ENCODE measurements around the gene SYT15. TPM values are rescaled to one million over a fixed set of nuclear protein-coding genes. Genes with fewer than 3 reads are reported as not detected.

SYT15 gene
- total RNA-seq, 1 experiment from 2014 or later, result 0.28 TPM

DNA sequence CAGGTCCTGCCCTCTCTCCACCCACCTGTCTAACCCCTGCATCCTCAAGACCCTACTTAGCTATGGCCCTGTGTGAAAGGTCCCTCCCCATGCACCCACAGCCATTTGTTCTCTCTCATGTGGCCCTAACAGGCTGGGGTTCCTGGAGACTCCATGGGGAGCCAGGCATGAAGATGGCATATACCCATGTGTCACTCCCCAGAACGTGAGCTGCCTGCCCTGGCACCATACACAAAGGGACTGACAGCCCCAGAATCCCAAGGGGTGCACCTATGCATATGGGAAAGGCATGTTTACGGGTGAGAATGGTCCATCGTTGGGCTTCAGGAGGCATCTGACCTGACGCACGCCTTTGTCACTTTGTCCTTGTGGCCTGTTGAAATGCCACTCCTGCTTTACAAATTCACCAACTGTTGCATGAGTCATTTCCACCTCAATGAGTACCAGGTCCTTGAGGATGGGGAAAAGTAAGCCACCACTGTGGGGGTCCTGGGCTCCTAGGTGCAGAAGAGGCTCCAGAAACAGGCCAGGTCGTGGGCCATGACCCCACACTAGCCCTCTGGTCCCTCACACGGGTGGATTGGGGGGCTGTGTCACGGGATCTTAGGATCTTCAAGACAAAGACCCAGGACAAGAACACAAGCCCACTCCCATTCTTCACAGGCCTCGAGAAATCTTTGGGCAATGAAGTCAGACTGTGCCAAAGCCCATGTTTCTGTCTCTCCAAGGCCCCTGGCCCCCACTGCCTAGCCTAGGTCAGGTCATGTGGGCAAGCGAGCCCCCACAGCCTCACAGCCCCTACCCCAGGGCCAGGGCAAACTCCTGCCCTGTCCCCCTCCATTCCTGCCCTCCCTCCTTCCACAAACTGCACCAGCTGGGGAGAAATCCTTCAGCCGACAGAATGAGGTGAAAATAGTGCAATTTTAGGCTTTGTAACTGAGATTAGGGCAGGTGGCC, 31.1 kb upstream of the SYT15 start:
- in situ Hi-C loops (cut with HindIII; ENCODE audit: low pct_unique_long_range_greater_than_20kb, low sequenced_read_pairs) (no loop called here), intact Hi-C loops (cut with micrococcal nuclease; ENCODE audit: unreplicated experiment) (no loop called here)
- no peak overlapping the region for H3K27ac ChIP-seq (ENCODE audit: low read length)
- ChIA-PET POLR2A (no interaction called here), CTCF (no interaction called here)
- TF ChIP-seq, protein P1, sequence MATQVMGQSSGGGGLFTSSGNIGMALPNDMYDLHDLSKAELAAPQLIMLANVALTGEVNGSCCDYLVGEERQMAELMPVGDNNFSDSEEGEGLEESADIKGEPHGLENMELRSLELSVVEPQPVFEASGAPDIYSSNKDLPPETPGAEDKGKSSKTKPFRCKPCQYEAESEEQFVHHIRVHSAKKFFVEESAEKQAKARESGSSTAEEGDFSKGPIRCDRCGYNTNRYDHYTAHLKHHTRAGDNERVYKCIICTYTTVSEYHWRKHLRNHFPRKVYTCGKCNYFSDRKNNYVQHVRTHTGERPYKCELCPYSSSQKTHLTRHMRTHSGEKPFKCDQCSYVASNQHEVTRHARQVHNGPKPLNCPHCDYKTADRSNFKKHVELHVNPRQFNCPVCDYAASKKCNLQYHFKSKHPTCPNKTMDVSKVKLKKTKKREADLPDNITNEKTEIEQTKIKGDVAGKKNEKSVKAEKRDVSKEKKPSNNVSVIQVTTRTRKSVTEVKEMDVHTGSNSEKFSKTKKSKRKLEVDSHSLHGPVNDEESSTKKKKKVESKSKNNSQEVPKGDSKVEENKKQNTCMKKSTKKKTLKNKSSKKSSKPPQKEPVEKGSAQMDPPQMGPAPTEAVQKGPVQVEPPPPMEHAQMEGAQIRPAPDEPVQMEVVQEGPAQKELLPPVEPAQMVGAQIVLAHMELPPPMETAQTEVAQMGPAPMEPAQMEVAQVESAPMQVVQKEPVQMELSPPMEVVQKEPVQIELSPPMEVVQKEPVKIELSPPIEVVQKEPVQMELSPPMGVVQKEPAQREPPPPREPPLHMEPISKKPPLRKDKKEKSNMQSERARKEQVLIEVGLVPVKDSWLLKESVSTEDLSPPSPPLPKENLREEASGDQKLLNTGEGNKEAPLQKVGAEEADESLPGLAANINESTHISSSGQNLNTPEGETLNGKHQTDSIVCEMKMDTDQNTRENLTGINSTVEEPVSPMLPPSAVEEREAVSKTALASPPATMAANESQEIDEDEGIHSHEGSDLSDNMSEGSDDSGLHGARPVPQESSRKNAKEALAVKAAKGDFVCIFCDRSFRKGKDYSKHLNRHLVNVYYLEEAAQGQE (IDR thresholded peaks at IDR 0.05; ENCODE audit: insufficient read depth in 1 of 2, low read depth in 2 of 2, low read length in 1 of 2), result no peak
- no peak for TF ChIP-seq POLR2AphosphoS5 (IDR thresholded peaks at IDR 0.05; ENCODE audit: low read depth, low read length)
- no peak for TF ChIP-seq TCF7L2 (IDR thresholded peaks at IDR 0.05; ENCODE audit: low read depth, low read length)
- TF ChIP-seq SIN3A (IDR thresholded peaks at IDR 0.05; ENCODE audit: borderline replicate concordance, insufficient read depth, low read depth, low read length), result no peak
- TF ChIP-seq, protein P2, sequence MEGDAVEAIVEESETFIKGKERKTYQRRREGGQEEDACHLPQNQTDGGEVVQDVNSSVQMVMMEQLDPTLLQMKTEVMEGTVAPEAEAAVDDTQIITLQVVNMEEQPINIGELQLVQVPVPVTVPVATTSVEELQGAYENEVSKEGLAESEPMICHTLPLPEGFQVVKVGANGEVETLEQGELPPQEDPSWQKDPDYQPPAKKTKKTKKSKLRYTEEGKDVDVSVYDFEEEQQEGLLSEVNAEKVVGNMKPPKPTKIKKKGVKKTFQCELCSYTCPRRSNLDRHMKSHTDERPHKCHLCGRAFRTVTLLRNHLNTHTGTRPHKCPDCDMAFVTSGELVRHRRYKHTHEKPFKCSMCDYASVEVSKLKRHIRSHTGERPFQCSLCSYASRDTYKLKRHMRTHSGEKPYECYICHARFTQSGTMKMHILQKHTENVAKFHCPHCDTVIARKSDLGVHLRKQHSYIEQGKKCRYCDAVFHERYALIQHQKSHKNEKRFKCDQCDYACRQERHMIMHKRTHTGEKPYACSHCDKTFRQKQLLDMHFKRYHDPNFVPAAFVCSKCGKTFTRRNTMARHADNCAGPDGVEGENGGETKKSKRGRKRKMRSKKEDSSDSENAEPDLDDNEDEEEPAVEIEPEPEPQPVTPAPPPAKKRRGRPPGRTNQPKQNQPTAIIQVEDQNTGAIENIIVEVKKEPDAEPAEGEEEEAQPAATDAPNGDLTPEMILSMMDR (IDR thresholded peaks at IDR 0.05), result no peak
- H3K4me3 ChIP-seq (ENCODE audit: low read depth in 2 of 2, low read length in 2 of 2), result no peak overlapping the region
- BruUV-seq (replicated peaks), result no TSS peak
- no peak for DNase-seq (ENCODE audit: low read depth, low spot score)
- ATAC-seq, result no peak
- H3K4me1 ChIP-seq (ENCODE audit: control insufficient read depth, insufficient read depth, low read length), result 0 out of 2 replicates have a peak, but pooled peaks cover 10% of the 10 kb centered on the region
- H3K9me3 ChIP-seq (ENCODE audit: control insufficient read depth, insufficient read depth, low read depth, low read length), result no peaks in the 10 kb centered on the region
- no peaks in the 10 kb centered on the region for H3K27me3 ChIP-seq (ENCODE audit: control insufficient read depth, insufficient read depth, low read length)
- no peaks in the 10 kb centered on the region for H3K36me3 ChIP-seq (ENCODE audit: control insufficient read depth, insufficient read depth, low read length)

DNA sequence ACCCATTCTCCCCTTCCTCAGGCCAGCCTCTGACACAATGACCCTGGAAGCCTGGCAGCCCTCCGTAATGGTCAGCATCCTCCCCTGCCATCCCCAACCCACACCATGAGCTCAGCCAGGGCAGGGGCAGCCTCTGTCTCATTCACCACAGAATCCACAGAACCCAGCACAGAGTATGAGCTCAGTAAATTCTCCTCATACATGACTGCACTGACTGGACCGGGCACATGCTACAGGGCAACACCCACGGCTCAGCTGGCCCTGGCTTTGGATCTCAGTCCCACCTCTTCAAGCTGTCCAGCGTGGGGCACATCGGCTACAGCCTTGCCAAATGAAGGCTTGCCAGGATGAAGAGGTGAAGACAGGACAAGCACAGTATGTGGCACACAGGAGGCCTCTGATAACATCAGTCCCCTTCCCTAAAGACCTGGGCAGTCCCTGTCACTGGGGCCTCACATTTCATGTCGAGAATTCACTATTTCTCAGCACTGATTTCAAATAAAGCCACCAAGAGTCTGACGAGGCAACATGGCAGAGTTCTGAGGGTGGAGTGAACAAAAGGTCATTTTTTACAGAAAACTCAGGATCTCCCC, 30.3 kb upstream of the SYT15 start:
- POLR2A ChIA-PET, result no interaction called here

More for the DNA sequence above, 30.3 kb upstream of the SYT15 start:
- H3K4me1 ChIP-seq (ENCODE audit: control insufficient read depth, insufficient read depth, low read length), result peaks cover 10% of the 10 kb centered on the region; the same call in 1 of the 2 replicates
- BruUV-seq (replicated peaks), result no TSS peak
- intact Hi-C loops (cut with micrococcal nuclease; ENCODE audit: unreplicated experiment), result no loop called here
- H3K27me3 ChIP-seq (ENCODE audit: control insufficient read depth, insufficient read depth, low read length), result no peaks in the 10 kb centered on the region
- ATAC-seq (peak; percentile 8; the same call in 1 of the 2 replicates), DNase-seq (ENCODE audit: low read depth, low spot score) (no peak)
- in situ Hi-C loops (cut with HindIII; ENCODE audit: low pct_unique_long_range_greater_than_20kb, low sequenced_read_pairs), result no loop called here
- H3K9me3 ChIP-seq (ENCODE audit: control insufficient read depth, insufficient read depth, low read depth, low read length), result no peaks in the 10 kb centered on the region
- H3K36me3 ChIP-seq (ENCODE audit: control insufficient read depth, insufficient read depth, low read length), result no peaks in the 10 kb centered on the region
- CTCF ChIA-PET, result no interaction called here
- no peak overlapping the region for H3K4me3 ChIP-seq (ENCODE audit: low read depth in 2 of 2, low read length in 2 of 2)
- TF ChIP-seq TCF7L2 (IDR thresholded peaks at IDR 0.05; ENCODE audit: low read depth, low read length) (no peak), SIN3A (IDR thresholded peaks at IDR 0.05; ENCODE audit: borderline replicate concordance, insufficient read depth, low read depth, low read length) (no peak), POLR2AphosphoS5 (IDR thresholded peaks at IDR 0.05; ENCODE audit: low read depth, low read length) (no peak)
- TF ChIP-seq, protein P2 (IDR thresholded peaks at IDR 0.05), result no peak
- TF ChIP-seq, protein P1 (IDR thresholded peaks at IDR 0.05; ENCODE audit: insufficient read depth in 1 of 2, low read depth in 2 of 2, low read length in 1 of 2), result no peak
- H3K27ac ChIP-seq (ENCODE audit: low read length), result peak overlapping the region; percentile 7; the same call in 1 of the 2 replicates
